ENCODE data around the gene NKG7.

Gene NKG7

DNA sequence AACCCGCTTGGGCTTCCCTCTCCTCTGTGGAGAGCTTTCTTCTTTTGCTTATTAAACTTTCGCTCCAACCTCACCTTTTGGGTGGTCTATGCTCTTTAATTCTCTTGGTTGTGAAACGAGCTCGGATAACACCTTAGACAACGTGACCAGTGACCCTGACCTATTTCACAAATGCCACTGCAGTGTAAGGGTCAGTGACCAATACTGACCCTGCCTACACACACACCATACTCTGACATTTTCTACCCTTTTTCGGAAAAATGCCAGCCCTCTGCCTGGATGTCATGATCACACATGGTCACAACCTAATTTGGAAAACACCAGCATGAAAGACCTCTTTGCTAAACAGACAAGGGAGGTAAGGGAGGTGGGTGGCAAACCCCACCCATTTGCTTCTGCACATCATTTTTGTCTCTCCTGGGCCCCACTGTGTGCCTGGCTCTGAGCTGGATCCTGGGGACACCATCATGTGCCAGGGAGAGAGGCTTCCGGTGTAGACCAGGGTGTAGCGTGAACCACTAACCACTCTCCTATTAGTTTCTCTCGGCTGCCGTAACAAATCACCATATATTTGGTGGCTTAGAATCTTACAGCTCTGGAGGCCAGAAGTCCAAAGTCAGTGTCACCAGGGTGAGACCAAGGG, 16.2 kb downstream of the NKG7 start:
- H3K27ac ChIP-seq (ENCODE audit: low read depth, low read length): no peak overlapping the region
- H3F3A ChIP-seq (ENCODE audit: insufficient read depth): no peaks in the 10 kb centered on the region
- no peaks in the 10 kb centered on the region for H3K79me2 ChIP-seq (ENCODE audit: insufficient read depth, low read length)
- no peaks in the 10 kb centered on the region for H3K27me3 ChIP-seq (ENCODE audit: low read length)
- no peaks in the 10 kb centered on the region for H3K36me3 ChIP-seq (ENCODE audit: low read length)
- no peak overlapping the region for H2AFZ ChIP-seq (ENCODE audit: low read depth, low read length, severe bottlenecking)
- TF ChIP-seq EZH2phosphoT487 (conservative IDR thresholded peaks at IDR 0.05; ENCODE audit: low read length) (no peak), CTCF (IDR thresholded peaks at IDR 0.05; ENCODE audit: insufficient read depth, low read length, poor library complexity, severe bottlenecking) (no peak)
- H3K9me3 ChIP-seq (ENCODE audit: insufficient read depth, low read length): no peaks in the 10 kb centered on the region
- no peak overlapping the region for H3K9ac ChIP-seq (ENCODE audit: low read length)
- H4K20me1 ChIP-seq (ENCODE audit: low read depth, low read length): no peaks in the 10 kb centered on the region
- no peak overlapping the region for H3K4me2 ChIP-seq (ENCODE audit: low read depth, low read length, poor library complexity, severe bottlenecking)
- no peak overlapping the region for H3K4me3 ChIP-seq (ENCODE audit: insufficient read depth, low read length, poor library complexity, severe bottlenecking)
- H3K9me2 ChIP-seq (replicated peaks; ENCODE audit: insufficient read depth, low read length): no peaks in the 10 kb centered on the region

DNA sequence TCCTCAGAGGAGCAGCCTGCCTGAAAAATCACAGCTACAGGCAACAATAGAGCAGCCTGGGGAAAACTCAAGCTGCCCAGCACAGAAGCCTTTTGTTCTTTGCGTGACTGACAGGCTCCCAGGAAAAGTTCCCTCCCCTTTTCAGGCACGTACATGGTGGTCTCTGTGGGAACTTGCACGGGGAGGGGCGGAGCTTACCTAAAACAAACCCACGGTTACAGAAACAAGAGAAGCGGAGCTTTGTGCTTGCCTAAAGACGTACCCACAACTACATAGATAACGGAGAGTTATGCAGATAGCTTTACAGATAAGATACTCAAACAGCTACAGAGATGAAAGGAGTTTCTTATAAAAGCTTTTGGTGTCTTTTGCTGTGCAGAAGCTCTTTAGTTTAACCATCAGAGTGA, 17.7 kb downstream of the NKG7 start:
- no peaks in the 10 kb centered on the region for H3K79me2 ChIP-seq (ENCODE audit: insufficient read depth, low read length)
- no peak overlapping the region for H3K9ac ChIP-seq (ENCODE audit: low read length)
- no peak overlapping the region for H3K4me3 ChIP-seq (ENCODE audit: insufficient read depth, low read length, poor library complexity, severe bottlenecking)
- no peaks in the 10 kb centered on the region for H3K9me2 ChIP-seq (replicated peaks; ENCODE audit: insufficient read depth, low read length)
- TF ChIP-seq CTCF (IDR thresholded peaks at IDR 0.05; ENCODE audit: insufficient read depth, low read length, poor library complexity, severe bottlenecking): no peak
- TF ChIP-seq EZH2phosphoT487 (conservative IDR thresholded peaks at IDR 0.05; ENCODE audit: low read length): no peak
- no peak overlapping the region for H3K27ac ChIP-seq (ENCODE audit: low read depth, low read length)
- no peaks in the 10 kb centered on the region for H3K36me3 ChIP-seq (ENCODE audit: low read length)
- H3K27me3 ChIP-seq (ENCODE audit: low read length): no peaks in the 10 kb centered on the region
- no peaks in the 10 kb centered on the region for H3K9me3 ChIP-seq (ENCODE audit: insufficient read depth, low read length)
- H3F3A ChIP-seq (ENCODE audit: insufficient read depth): no peaks in the 10 kb centered on the region
- H2AFZ ChIP-seq (ENCODE audit: low read depth, low read length, severe bottlenecking): no peak overlapping the region
- H4K20me1 ChIP-seq (ENCODE audit: low read depth, low read length): no peaks in the 10 kb centered on the region
- H3K4me2 ChIP-seq (ENCODE audit: low read depth, low read length, poor library complexity, severe bottlenecking): no peak overlapping the region

DNA sequence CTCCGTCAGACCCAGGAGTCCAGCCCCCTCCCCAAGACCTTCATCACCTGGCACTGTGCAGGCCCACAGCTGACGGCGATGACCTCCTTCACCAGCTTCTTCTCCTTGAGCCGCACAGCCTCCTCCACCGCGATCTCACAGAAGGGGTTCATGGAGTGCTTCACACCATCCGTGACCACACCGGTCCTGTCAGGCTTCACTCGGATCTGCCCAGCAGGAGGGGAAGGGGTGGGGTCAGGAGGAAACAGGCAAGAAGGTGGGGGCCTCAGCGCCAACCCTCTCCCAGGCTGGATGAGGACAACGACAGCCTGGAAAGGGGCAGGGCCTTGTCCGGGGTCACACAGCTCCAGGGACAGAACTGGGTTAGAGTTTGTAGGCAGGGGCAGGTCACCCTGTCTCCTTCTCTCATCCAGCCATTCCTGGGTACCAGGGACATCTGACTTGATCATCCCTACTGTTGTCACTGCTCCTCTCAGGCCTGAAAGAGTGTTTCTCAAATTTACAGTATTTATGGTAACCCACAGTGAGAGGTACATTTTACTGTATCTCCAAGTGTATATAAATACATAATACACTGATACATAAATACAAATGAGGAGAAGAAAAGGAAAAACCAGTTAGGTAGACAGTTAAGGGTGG, 18.2 kb downstream of the NKG7 start:
- Histone ChIP-seq H3F3A (ENCODE audit: insufficient read depth) (no peaks in the 10 kb centered on the region), H3K27me3 (ENCODE audit: low read length) (no peaks in the 10 kb centered on the region), H2AFZ (ENCODE audit: low read depth, low read length, severe bottlenecking) (no peak overlapping the region), H3K79me2 (ENCODE audit: insufficient read depth, low read length) (no peaks in the 10 kb centered on the region), H3K27ac (ENCODE audit: low read depth, low read length) (no peak overlapping the region), H4K20me1 (ENCODE audit: low read depth, low read length) (no peaks in the 10 kb centered on the region), H3K9ac (ENCODE audit: low read length) (no peak overlapping the region), H3K4me2 (ENCODE audit: low read depth, low read length, poor library complexity, severe bottlenecking) (no peak overlapping the region), H3K9me3 (ENCODE audit: insufficient read depth, low read length) (no peaks in the 10 kb centered on the region), H3K36me3 (ENCODE audit: low read length) (no peaks in the 10 kb centered on the region), H3K9me2 (replicated peaks; ENCODE audit: insufficient read depth, low read length) (no peaks in the 10 kb centered on the region), H3K4me3 (ENCODE audit: insufficient read depth, low read length, poor library complexity, severe bottlenecking) (no peak overlapping the region)
- TF ChIP-seq EZH2phosphoT487 (conservative IDR thresholded peaks at IDR 0.05; ENCODE audit: low read length) (no peak), CTCF (IDR thresholded peaks at IDR 0.05; ENCODE audit: insufficient read depth, low read length, poor library complexity, severe bottlenecking) (no peak)

Data from SU-DHL-6 (cell line).